OCI-LY7 (cell line): ENCODE measurements around the gene POLR1B. TPM values are rescaled to one million over a fixed set of nuclear protein-coding genes. Genes with fewer than 3 reads are reported as not detected.

Experiments
- BruUV-seq: library from RNA; stranded (reverse); fragments of 400-500 nt; replicated peaks from 2 replicates; lab custom pipeline; 2021; lab: Mats Ljungman, UMichigan
- CTCF ChIA-PET: fragments of 300-600 bp; sonication (Branson Sonifier 250); formaldehyde crosslinking; loops from one replicate; lab custom pipeline; 2022; ENCODE audit warnings: antibody characterized with exemption; ENCODE audit not compliant: unreplicated experiment; lab: Charles Lee
- POLR2A ChIA-PET: fragments of 300-600 bp; sonication (Branson Sonifier 250); formaldehyde crosslinking; loops from one replicate; lab custom pipeline; 2022; ENCODE audit warnings: antibody characterized with exemption; lab: Charles Lee
- DNase-seq: peaks from one replicate; pipeline ENCODE4 v3.0.0-alpha.2; 2015; ENCODE audit warnings: low spot score
- H2AFZ ChIP-seq: fragments of 200-600 bp; sonication (generic), shearing (Covaris generic); 2 replicates; pipeline ENCODE4 v1.6.1; 2014; ENCODE audit warnings: mild to moderate bottlenecking, antibody characterized with exemption, low read length, moderate library complexity
- H3K27ac ChIP-seq: fragments of 200-600 bp; sonication (generic); 2 replicates; pipeline ENCODE4 v1.5.1; 2014; ENCODE audit warnings: mixed run types, low read depth, mild to moderate bottlenecking, moderate library complexity, low read length, inconsistent platforms; ENCODE audit not compliant: poor library complexity, severe bottlenecking
- H3K36me3 ChIP-seq: fragments of 200-600 bp; sonication (generic); 2 replicates; pipeline ENCODE4 v1.6.1; 2014; ENCODE audit warnings: mild to moderate bottlenecking, antibody characterized with exemption, low read length, moderate library complexity, mixed read lengths; ENCODE audit not compliant: insufficient read depth
- H3K4me1 ChIP-seq: fragments of 200-600 bp; sonication (generic); 2 replicates; pipeline ENCODE4 v1.5.1; 2014; ENCODE audit warnings: mild to moderate bottlenecking, low read length; ENCODE audit not compliant: insufficient read depth, poor library complexity, severe bottlenecking
- H3K4me2 ChIP-seq: fragments of 200-600 bp; sonication (generic); 2 replicates; pipeline ENCODE4 v1.6.1; 2014; ENCODE audit warnings: mild to moderate bottlenecking, low read length
- H3K4me3 ChIP-seq: fragments of 200-600 bp; sonication (generic); 2 replicates; pipeline ENCODE4 v1.5.1; 2014; ENCODE audit warnings: mild to moderate bottlenecking, low read depth, low read length; ENCODE audit not compliant: poor library complexity, severe bottlenecking
- H3K79me2 ChIP-seq: fragments of 200-600 bp; sonication (generic); 2 replicates; pipeline ENCODE4 v1.6.1; 2016; ENCODE audit warnings: low read depth, mild to moderate bottlenecking, low read length, moderate library complexity, mixed read lengths; ENCODE audit not compliant: insufficient read depth
- H3K9me2 ChIP-seq: fragments of 200-600 bp; sonication (generic); 2 replicates; pipeline ENCODE4 v1.6.1; 2016; ENCODE audit warnings: mild to moderate bottlenecking, low read length, mixed read lengths; ENCODE audit not compliant: insufficient read depth
- H3K9me3 ChIP-seq: fragments of 200-600 bp; sonication (generic); 2 replicates; pipeline ENCODE4 v1.6.1; 2014; ENCODE audit warnings: mild to moderate bottlenecking, mixed run types, low read length, mixed read lengths
- H4K20me1 ChIP-seq: fragments of 200-600 bp; sonication (generic); 2 replicates; pipeline ENCODE4 v1.6.1; 2014; ENCODE audit warnings: mild to moderate bottlenecking, antibody characterized with exemption, low read length, moderate library complexity, mixed read lengths; ENCODE audit not compliant: insufficient read depth
- EZH2phosphoT487 ChIP-seq: fragments of 200-600 bp; sonication (generic); IDR thresholded peaks from 2 replicates; pipeline ENCODE4 v1.6.1; 2018; ENCODE audit warnings: low read depth, borderline replicate concordance, mild to moderate bottlenecking, mixed run types, antibody characterized with exemption, low read length, moderate library complexity, mixed read lengths
- intact Hi-C: fragments of 100-400 bp; cut with micrococcal nuclease; formaldehyde crosslinking; loops from one replicate; pipeline ENCODE4 v1.10.0; 2022; ENCODE audit not compliant: unreplicated experiment
- total RNA-seq, 2 experiments: library from RNA; depleted of rRNA in 1 of 2; stranded (reverse); fragments of >200 nt in 1 of 2; shearing (Covaris generic) in 1 of 2; gene quantifications; 2 replicates each; pipeline ENCODE4 v1.2.3, GENCODE V29; 2014 to 2022
- TF ChIP-seq, protein P1 (sequence below): fragments of 200-600 bp; sonication (generic); conservative IDR thresholded peaks from 2 replicates; pipeline ENCODE4 v1.5.1; 2014; ENCODE audit warnings: mild to moderate bottlenecking, antibody characterized with exemption, low read length, moderate library complexity, mixed read lengths

The POLR1B gene
- total RNA-seq, 2 experiments from 2014 or later = 30.5 to 44.7 TPM

DNA sequence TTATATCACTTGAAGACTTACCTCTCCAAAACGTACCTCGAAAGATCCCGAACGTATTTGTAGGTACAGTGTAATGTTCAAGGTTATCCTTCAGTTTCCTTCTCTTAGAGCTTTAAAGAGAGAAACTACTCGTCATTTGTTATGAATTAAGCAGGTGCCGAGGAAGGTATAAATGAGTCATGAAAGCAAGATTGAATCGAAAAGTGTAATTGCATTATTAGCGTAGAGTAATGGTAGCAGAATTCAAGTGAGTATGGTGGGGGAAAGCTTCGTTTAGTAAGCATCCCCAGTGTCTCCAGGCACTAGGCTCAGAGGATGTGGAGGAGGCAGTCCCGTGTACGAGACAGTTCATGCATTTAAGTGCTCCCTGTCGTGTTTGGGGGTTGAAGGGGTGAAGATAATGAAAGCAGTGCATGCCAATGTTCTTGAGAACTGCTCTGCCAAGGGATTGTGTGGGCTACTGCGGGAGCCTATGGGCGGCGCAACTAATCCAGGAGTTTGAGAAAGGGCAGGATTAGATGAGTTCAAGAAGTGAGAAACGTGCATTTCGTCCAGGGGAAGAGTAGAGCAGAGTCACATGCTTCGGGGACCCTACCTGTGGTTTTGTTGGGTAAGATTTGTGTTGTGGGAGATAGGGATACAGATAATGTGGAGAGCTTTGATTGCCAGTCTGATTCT lies 858 bp downstream of the POLR1B start:
- H3K4me2 ChIP-seq = peak overlapping the region; percentile 79
- POLR2A ChIA-PET = interaction anchor here (0.6 kb wide), 2 partner anchors 8 to 1867 kb away, joined by 3 to 4 read pairs; no protein-coding TSS in a partner anchor
- intact Hi-C loops = loop anchor here (1.0 to 5.0 kb wide), 4 partner anchors 39 to 266 kb away; partner anchors contain the start of genes CHCHD5, SLC20A1 and ZC3H6
- peak overlapping the region; percentile 91 for H3K4me3 ChIP-seq
- H2AFZ ChIP-seq = peak overlapping the region; percentile 83; the same call in 1 of the 2 replicates
- H3K4me1 ChIP-seq = peaks cover 23% of the 10 kb centered on the region
- CTCF ChIA-PET = interaction anchor here (1.0 kb wide), 1 partner anchor 52 kb away, joined by 3 read pairs; no protein-coding TSS in a partner anchor
- peaks cover 16% of the 10 kb centered on the region for H4K20me1 ChIP-seq
- H3K9me2 ChIP-seq = no peaks in the 10 kb centered on the region
- no peak for TF ChIP-seq EZH2phosphoT487
- TF ChIP-seq, protein P1, sequence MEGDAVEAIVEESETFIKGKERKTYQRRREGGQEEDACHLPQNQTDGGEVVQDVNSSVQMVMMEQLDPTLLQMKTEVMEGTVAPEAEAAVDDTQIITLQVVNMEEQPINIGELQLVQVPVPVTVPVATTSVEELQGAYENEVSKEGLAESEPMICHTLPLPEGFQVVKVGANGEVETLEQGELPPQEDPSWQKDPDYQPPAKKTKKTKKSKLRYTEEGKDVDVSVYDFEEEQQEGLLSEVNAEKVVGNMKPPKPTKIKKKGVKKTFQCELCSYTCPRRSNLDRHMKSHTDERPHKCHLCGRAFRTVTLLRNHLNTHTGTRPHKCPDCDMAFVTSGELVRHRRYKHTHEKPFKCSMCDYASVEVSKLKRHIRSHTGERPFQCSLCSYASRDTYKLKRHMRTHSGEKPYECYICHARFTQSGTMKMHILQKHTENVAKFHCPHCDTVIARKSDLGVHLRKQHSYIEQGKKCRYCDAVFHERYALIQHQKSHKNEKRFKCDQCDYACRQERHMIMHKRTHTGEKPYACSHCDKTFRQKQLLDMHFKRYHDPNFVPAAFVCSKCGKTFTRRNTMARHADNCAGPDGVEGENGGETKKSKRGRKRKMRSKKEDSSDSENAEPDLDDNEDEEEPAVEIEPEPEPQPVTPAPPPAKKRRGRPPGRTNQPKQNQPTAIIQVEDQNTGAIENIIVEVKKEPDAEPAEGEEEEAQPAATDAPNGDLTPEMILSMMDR = peak; percentile 43
- peak overlapping the region; percentile 83 for H3K27ac ChIP-seq
- peaks cover 61% of the 10 kb centered on the region for H3K79me2 ChIP-seq
- peak; percentile 38 for DNase-seq
- BruUV-seq = TSS peak; percentile 49
- peaks cover 30% of the 10 kb centered on the region for H3K36me3 ChIP-seq
- H3K9me3 ChIP-seq = no peaks in the 10 kb centered on the region

DNA sequence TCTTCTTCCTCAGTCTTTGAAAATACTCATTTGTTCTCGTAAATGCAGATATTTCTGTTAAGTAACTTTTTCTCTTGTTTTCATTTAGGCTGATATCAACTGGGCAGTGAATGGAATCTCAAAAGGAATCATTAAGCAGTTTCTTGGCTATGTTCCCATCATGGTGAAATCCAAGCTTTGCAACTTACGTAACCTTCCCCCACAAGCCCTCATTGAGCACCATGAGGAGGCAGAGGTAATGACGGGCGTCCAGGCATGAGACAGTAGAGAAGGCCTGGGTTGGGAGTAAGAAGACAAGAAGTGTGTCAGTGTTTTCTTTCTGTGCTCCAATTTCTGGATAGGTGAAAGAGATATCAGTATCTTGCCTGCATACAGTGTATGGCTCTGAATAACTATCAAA lies 5.1 kb downstream of the POLR1B start:
- Histone ChIP-seq H3K27ac (no peak overlapping the region), H3K9me3 (no peaks in the 10 kb centered on the region), H3K4me3 (no peak overlapping the region), H2AFZ (no peak overlapping the region), H3K4me2 (no peak overlapping the region), H3K4me1 (peaks cover 13% of the 10 kb centered on the region), H3K36me3 (peaks cover 72% of the 10 kb centered on the region), H4K20me1 (peaks cover 16% of the 10 kb centered on the region), H3K9me2 (no peaks in the 10 kb centered on the region), H3K79me2 (peaks cover 65% of the 10 kb centered on the region)
- POLR2A ChIA-PET = interaction anchor here (1.0 kb wide), 1 partner anchor 90 kb away, joined by 5 read pairs; no protein-coding TSS in a partner anchor
- intact Hi-C loops = no loop called here
- CTCF ChIA-PET = no interaction called here
- TF ChIP-seq, protein P1 = no peak
- TF ChIP-seq EZH2phosphoT487 = no peak
- BruUV-seq = no TSS peak
- DNase-seq = no peak

DNA sequence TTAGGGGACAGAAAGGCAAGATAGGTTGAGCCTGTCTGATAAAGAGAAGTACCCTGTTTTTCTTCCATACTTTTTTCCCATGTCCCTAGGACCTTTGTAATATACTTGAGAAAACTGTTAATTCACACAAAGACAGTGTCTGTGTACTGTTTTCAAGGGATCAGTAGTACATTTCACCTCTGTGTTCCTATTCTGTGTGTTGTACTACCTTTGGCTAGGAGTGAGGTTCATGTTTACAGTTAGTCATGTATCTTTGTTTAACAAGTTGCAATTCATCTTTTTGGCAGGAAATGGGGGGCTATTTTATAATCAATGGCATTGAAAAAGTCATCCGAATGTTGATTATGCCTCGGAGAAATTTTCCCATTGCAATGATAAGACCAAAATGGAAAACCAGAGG lies 6.7 kb downstream of the POLR1B start:
- H3K36me3 ChIP-seq = peaks cover 89% of the 10 kb centered on the region
- BruUV-seq = no TSS peak
- no peak overlapping the region for H3K4me2 ChIP-seq
- peaks cover 48% of the 10 kb centered on the region for H3K79me2 ChIP-seq
- TF ChIP-seq, protein P1 = no peak
- no peak for TF ChIP-seq EZH2phosphoT487
- ChIA-PET POLR2A (no interaction called here), CTCF (no interaction called here)
- intact Hi-C loops = no loop called here
- H4K20me1 ChIP-seq = peaks cover 10% of the 10 kb centered on the region
- H2AFZ ChIP-seq = no peak overlapping the region
- no peak overlapping the region for H3K27ac ChIP-seq
- DNase-seq = no peak
- no peaks in the 10 kb centered on the region for H3K9me2 ChIP-seq
- H3K9me3 ChIP-seq = no peaks in the 10 kb centered on the region
- no peak overlapping the region for H3K4me3 ChIP-seq
- peaks cover 13% of the 10 kb centered on the region for H3K4me1 ChIP-seq
